SK-N-SH treated with all-trans-retinoic acid at 6 μM for 48 hours (cell line): ENCODE results near the gene CNTNAP2.

Experiments
- BACH2 ChIP-seq: fragments of 250-450 bp; sonication (Bioruptor Pico); IDR thresholded peaks from 2 replicates; pipeline ENCODE4 v1.9.0; 2021; ENCODE audit warnings: mild to moderate bottlenecking, borderline replicate concordance
- GLIS3 ChIP-seq: fragments of 250-450 bp; sonication (Bioruptor Pico); IDR thresholded peaks from 2 replicates; pipeline ENCODE4 v1.5.0; 2020; ENCODE audit warnings: mild to moderate bottlenecking, moderate library complexity
- SNAI2 ChIP-seq: fragments of 250-450 bp; sonication (Bioruptor Pico); IDR thresholded peaks from 2 replicates; pipeline ENCODE4 v1.5.0; 2020; ENCODE audit warnings: mild to moderate bottlenecking, moderate library complexity
- ZFP3 ChIP-seq: fragments of 250-450 bp; sonication (Bioruptor Pico); IDR thresholded peaks from 2 replicates; pipeline ENCODE4 v1.5.0; 2020; ENCODE audit warnings: mild to moderate bottlenecking, moderate library complexity
- ZNF565 ChIP-seq: fragments of 450-650 bp; formaldehyde crosslinking; conservative IDR thresholded peaks from 2 replicates; pipeline ENCODE4 v1.5.0; 2020; ENCODE audit warnings: low read depth, mild to moderate bottlenecking, moderate library complexity
- ZNF8 ChIP-seq: fragments of 450-650 bp; formaldehyde crosslinking; IDR thresholded peaks from 2 replicates; pipeline ENCODE4 v1.5.0; 2020; ENCODE audit warnings: mild to moderate bottlenecking, moderate library complexity
- TF ChIP-seq, protein P1 (sequence below): fragments of 250-450 bp; sonication (Bioruptor Pico); IDR thresholded peaks from 2 replicates; pipeline ENCODE4 v1.8.0; 2020; ENCODE audit warnings: mild to moderate bottlenecking, moderate library complexity, borderline replicate concordance

DNA sequence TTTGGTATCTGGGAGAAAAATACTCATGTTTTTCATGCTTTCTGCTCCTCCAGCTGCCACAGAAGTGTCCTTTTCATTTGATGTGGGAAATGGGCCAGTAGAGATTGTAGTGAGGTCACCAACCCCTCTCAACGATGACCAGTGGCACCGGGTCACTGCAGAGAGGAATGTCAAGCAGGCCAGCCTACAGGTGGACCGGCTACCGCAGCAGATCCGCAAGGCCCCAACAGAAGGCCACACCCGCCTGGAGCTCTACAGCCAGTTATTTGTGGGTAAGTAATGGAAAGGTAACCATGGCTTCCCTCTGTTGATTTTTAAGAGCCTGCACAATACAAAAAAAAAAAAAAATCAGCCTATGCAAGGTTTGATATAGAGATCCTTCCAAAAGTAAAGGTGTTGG lies 2030.8 kb downstream of the CNTNAP2 start:
- no peak for TF ChIP-seq GLIS3 (CRISPR knock-in tag)
- TF ChIP-seq, protein P1, sequence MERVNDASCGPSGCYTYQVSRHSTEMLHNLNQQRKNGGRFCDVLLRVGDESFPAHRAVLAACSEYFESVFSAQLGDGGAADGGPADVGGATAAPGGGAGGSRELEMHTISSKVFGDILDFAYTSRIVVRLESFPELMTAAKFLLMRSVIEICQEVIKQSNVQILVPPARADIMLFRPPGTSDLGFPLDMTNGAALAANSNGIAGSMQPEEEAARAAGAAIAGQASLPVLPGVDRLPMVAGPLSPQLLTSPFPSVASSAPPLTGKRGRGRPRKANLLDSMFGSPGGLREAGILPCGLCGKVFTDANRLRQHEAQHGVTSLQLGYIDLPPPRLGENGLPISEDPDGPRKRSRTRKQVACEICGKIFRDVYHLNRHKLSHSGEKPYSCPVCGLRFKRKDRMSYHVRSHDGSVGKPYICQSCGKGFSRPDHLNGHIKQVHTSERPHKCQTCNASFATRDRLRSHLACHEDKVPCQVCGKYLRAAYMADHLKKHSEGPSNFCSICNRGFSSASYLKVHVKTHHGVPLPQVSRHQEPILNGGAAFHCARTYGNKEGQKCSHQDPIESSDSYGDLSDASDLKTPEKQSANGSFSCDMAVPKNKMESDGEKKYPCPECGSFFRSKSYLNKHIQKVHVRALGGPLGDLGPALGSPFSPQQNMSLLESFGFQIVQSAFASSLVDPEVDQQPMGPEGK (CRISPR knock-in tag): no peak
- no peak for TF ChIP-seq ZNF8 (CRISPR knock-in tag)
- TF ChIP-seq SNAI2 (CRISPR knock-in tag): no peak
- no peak for TF ChIP-seq ZNF565 (CRISPR knock-in tag)
- TF ChIP-seq BACH2 (CRISPR knock-in tag): no peak
- TF ChIP-seq ZFP3: no peak
